GM12873 (cell line): ENCODE data around the gene IST1.
A peak's percentile ranks its signal among the peaks of the same experiment; 100 is the strongest.

Experiments
- CTCF ChIP-seq: IDR thresholded peaks from 2 replicates; pipeline ENCODE4 v1.5.1; 2012; ENCODE audit warnings: low read depth, mild to moderate bottlenecking, moderate library complexity, low read length, control low read depth; ENCODE audit not compliant: insufficient read depth; ENCODE audit errors: missing control alignments

Gene IST1

GRCh38 chr16:71954180-71954579 lies 58.8 kb downstream of the IST1 start:
- no peak for TF ChIP-seq CTCF

GRCh38 chr16:71954699-71955195 lies 59.4 kb downstream of the IST1 start:
- no peak for TF ChIP-seq CTCF

- TF ChIP-seq CTCF: no peak
Observed at GRCh38 chr16:71956486-71956885, 61.2 kb downstream of the IST1 start.

- TF ChIP-seq CTCF: peak; percentile 89
Observed at GRCh38 chr16:71961066-71962039, 66.0 kb downstream of the IST1 start.

GRCh38 chr16:71963125-71963875 lies 68.0 kb downstream of the IST1 start:
- no peak for TF ChIP-seq CTCF

- no peak for TF ChIP-seq CTCF
Observed at GRCh38 chr16:71965223-71965622, 69.9 kb downstream of the IST1 start.

GRCh38 chr16:71966932-71967331 lies 71.6 kb downstream of the IST1 start:
- TF ChIP-seq CTCF: no peak
